Transverse colon (tissue), 4 donors: ENCODE results near the gene OR10J5.

Experiments
- EP300 ChIP-seq: sonication (generic); formaldehyde crosslinking; IDR thresholded peaks from one replicate; pipeline ENCODE4 v1.6.1; 2017; ENCODE audit warnings: antibody characterized with exemption, low read depth
- POLR2AphosphoS5 ChIP-seq, 3 donors: sonication (generic); formaldehyde crosslinking; IDR thresholded peaks; one replicate each; pipeline ENCODE4 v1.6.1; 2016; ENCODE audit warnings: antibody characterized with exemption in 3 of 3
- TF ChIP-seq, protein P1 (sequence below), 5 experiments: fragments of 200-600 bp in 3 of 5; fragments of 450-650 bp in 2 of 5; sonication (generic) in 3 of 5; IDR thresholded peaks; 1 replicate in 2 of 5; 2 replicates in 3 of 5; pipeline ENCODE4 v1.5.1; 2016 to 2017; ENCODE audit warnings: antibody characterized with exemption in 5 of 5, inconsistent platforms in 3 of 5, mild to moderate bottlenecking in 2 of 5, moderate library complexity in 1 of 5

- TF ChIP-seq, protein P1, sequence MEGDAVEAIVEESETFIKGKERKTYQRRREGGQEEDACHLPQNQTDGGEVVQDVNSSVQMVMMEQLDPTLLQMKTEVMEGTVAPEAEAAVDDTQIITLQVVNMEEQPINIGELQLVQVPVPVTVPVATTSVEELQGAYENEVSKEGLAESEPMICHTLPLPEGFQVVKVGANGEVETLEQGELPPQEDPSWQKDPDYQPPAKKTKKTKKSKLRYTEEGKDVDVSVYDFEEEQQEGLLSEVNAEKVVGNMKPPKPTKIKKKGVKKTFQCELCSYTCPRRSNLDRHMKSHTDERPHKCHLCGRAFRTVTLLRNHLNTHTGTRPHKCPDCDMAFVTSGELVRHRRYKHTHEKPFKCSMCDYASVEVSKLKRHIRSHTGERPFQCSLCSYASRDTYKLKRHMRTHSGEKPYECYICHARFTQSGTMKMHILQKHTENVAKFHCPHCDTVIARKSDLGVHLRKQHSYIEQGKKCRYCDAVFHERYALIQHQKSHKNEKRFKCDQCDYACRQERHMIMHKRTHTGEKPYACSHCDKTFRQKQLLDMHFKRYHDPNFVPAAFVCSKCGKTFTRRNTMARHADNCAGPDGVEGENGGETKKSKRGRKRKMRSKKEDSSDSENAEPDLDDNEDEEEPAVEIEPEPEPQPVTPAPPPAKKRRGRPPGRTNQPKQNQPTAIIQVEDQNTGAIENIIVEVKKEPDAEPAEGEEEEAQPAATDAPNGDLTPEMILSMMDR (IDR thresholded peaks at IDR 0.05): no peak
- TF ChIP-seq EP300: no peak
- no peak for TF ChIP-seq POLR2AphosphoS5 (IDR thresholded peaks at IDR 0.05)
Measured at GRCh38 chr1:159584536-159584935, 48.7 kb upstream of the OR10J5 start.
